ENCODE results near the gene MYO1C. TPM values are rescaled to one million over a fixed set of nuclear protein-coding genes. Genes with fewer than 3 reads are reported as not detected.

MYO1C gene
- total and polyA plus RNA-seq, 2 experiments from 2014 or later, result 76.8 to 85.3 TPM

- no peak for DNase-seq (ENCODE audit: low spot score)
- no peaks in the 10 kb centered on the region for H3K9me3 ChIP-seq (ENCODE audit: low read depth)
- 90% methylated on average over 11 of the region's 11 CpGs for WGBS (ENCODE audit: low lambda C conversion rate, missing lambda C conversion rate)
- H2AFZ ChIP-seq, result no peak overlapping the region
- no peak overlapping the region for H3K4me2 ChIP-seq
- peak overlapping the region; percentile 46 for H3K27ac ChIP-seq
- no peaks in the 10 kb centered on the region for H3K27me3 ChIP-seq
- peaks cover 12% of the 10 kb centered on the region for H3K79me2 ChIP-seq
- no peaks in the 10 kb centered on the region for H4K20me1 ChIP-seq (ENCODE audit: insufficient read depth, poor library complexity, severe bottlenecking)
- H3K4me1 ChIP-seq (ENCODE audit: insufficient read depth), result peaks cover 16% of the 10 kb centered on the region
- no peak overlapping the region for H3K4me3 ChIP-seq
- H3K9me2 ChIP-seq (replicated peaks; ENCODE audit: insufficient read depth), result no peaks in the 10 kb centered on the region
- H3K36me3 ChIP-seq (replicated peaks; ENCODE audit: insufficient read depth, low read depth), result no peaks in the 10 kb centered on the region
- TF ChIP-seq EZH2phosphoT487 (IDR thresholded peaks at IDR 0.05; ENCODE audit: low read depth, severe bottlenecking, unreplicated experiment) (no peak), EZH2 (IDR thresholded peaks at IDR 0.05; ENCODE audit: borderline replicate concordance) (no peak)
- TF ChIP-seq, protein P1, sequence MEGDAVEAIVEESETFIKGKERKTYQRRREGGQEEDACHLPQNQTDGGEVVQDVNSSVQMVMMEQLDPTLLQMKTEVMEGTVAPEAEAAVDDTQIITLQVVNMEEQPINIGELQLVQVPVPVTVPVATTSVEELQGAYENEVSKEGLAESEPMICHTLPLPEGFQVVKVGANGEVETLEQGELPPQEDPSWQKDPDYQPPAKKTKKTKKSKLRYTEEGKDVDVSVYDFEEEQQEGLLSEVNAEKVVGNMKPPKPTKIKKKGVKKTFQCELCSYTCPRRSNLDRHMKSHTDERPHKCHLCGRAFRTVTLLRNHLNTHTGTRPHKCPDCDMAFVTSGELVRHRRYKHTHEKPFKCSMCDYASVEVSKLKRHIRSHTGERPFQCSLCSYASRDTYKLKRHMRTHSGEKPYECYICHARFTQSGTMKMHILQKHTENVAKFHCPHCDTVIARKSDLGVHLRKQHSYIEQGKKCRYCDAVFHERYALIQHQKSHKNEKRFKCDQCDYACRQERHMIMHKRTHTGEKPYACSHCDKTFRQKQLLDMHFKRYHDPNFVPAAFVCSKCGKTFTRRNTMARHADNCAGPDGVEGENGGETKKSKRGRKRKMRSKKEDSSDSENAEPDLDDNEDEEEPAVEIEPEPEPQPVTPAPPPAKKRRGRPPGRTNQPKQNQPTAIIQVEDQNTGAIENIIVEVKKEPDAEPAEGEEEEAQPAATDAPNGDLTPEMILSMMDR (IDR thresholded peaks at IDR 0.05; ENCODE audit: poor library complexity), result no peak
Observed at GRCh38 chr17:1494736-1495253, 2.3 kb upstream of the MYO1C start.

GRCh38 chr17:1494203-1494602 lies 1.7 kb upstream of the MYO1C start:
- H3K27me3 ChIP-seq, result no peaks in the 10 kb centered on the region
- no peak overlapping the region for H3K4me3 ChIP-seq
- no peak overlapping the region for H3K4me2 ChIP-seq
- H4K20me1 ChIP-seq (ENCODE audit: insufficient read depth, poor library complexity, severe bottlenecking), result no peaks in the 10 kb centered on the region
- H3K27ac ChIP-seq, result no peak overlapping the region
- no peaks in the 10 kb centered on the region for H3K9me2 ChIP-seq (replicated peaks; ENCODE audit: insufficient read depth)
- peaks cover 22% of the 10 kb centered on the region for H3K4me1 ChIP-seq (ENCODE audit: insufficient read depth)
- H2AFZ ChIP-seq, result no peak overlapping the region
- peaks cover 18% of the 10 kb centered on the region for H3K79me2 ChIP-seq
- no peaks in the 10 kb centered on the region for H3K9me3 ChIP-seq (ENCODE audit: low read depth)
- WGBS (ENCODE audit: low lambda C conversion rate, missing lambda C conversion rate), result 93% methylated on average over 7 of the region's 7 CpGs
- no peaks in the 10 kb centered on the region for H3K36me3 ChIP-seq (replicated peaks; ENCODE audit: insufficient read depth, low read depth)
- TF ChIP-seq, protein P1 (IDR thresholded peaks at IDR 0.05; ENCODE audit: poor library complexity), result no peak
- TF ChIP-seq EZH2 (IDR thresholded peaks at IDR 0.05; ENCODE audit: borderline replicate concordance) (no peak), EZH2phosphoT487 (IDR thresholded peaks at IDR 0.05; ENCODE audit: low read depth, severe bottlenecking, unreplicated experiment) (no peak)
- DNase-seq (ENCODE audit: low spot score), result no peak

GRCh38 chr17:1493291-1493980 lies 950 bp upstream of the MYO1C start:
- Histone ChIP-seq H3K9me2 (replicated peaks; ENCODE audit: insufficient read depth) (no peaks in the 10 kb centered on the region), H3K27ac (no peak overlapping the region), H3K4me1 (ENCODE audit: insufficient read depth) (peaks cover 29% of the 10 kb centered on the region), H3K9me3 (ENCODE audit: low read depth) (no peaks in the 10 kb centered on the region), H4K20me1 (ENCODE audit: insufficient read depth, poor library complexity, severe bottlenecking) (no peaks in the 10 kb centered on the region), H3K79me2 (peaks cover 26% of the 10 kb centered on the region), H3K4me3 (no peak overlapping the region), H3K27me3 (no peaks in the 10 kb centered on the region), H3K4me2 (peak overlapping the region; percentile 99), H3K36me3 (replicated peaks; ENCODE audit: insufficient read depth, low read depth) (no peaks in the 10 kb centered on the region), H2AFZ (no peak overlapping the region)
- DNase-seq (ENCODE audit: low spot score), result no peak
- WGBS (ENCODE audit: low lambda C conversion rate, missing lambda C conversion rate), result 75% methylated on average over 20 of the region's 23 CpGs
- TF ChIP-seq EZH2phosphoT487 (IDR thresholded peaks at IDR 0.05; ENCODE audit: low read depth, severe bottlenecking, unreplicated experiment), result no peak
- TF ChIP-seq, protein P1 (IDR thresholded peaks at IDR 0.05; ENCODE audit: poor library complexity), result no peak
- no peak for TF ChIP-seq EZH2 (IDR thresholded peaks at IDR 0.05; ENCODE audit: borderline replicate concordance)

All from hepatocyte (in vitro differentiated cells).